NCI-H2107 (cell line): ENCODE results near the gene STEAP1.
"Not testable (repeated sequence)": the region's sequence is repeated elsewhere in the genome, so short reads cannot be mapped to it uniquely, and the experiment has no call there.

Experiments used
- DNase-seq: peaks from one replicate; lab custom pipeline; 2025; lab: John Stamatoyannopoulos, UW

The STEAP1 gene

GRCh38 chr7:90173127-90173844 lies 19.0 kb downstream of the STEAP1 start:
- no peak for DNase-seq

- DNase-seq = no peak
These were observed 21.4 kb downstream of the STEAP1 start for GRCh38 chr7:90175667-90176066.

GRCh38 chr7:90176195-90176594 lies 21.9 kb downstream of the STEAP1 start:
- DNase-seq = no peak

- DNase-seq = no peak
These were observed 23.9 kb downstream of the STEAP1 start for GRCh38 chr7:90178166-90178565.

GRCh38 chr7:90178679-90179278 lies 24.5 kb downstream of the STEAP1 start:
- DNase-seq = no peak

- no peak for DNase-seq
These were observed 25.8 kb downstream of the STEAP1 start for GRCh38 chr7:90180011-90180585.

- no peak for DNase-seq
These were observed 26.4 kb downstream of the STEAP1 start for GRCh38 chr7:90180649-90181048.

GRCh38 chr7:90181485-90181884 lies 27.2 kb downstream of the STEAP1 start:
- no peak for DNase-seq

- DNase-seq = not testable (repeated sequence)
These were observed 32.0 kb downstream of the STEAP1 start for GRCh38 chr7:90186290-90186689.

- no peak for DNase-seq
These were observed 33.3 kb downstream of the STEAP1 start for GRCh38 chr7:90187507-90188050.

- DNase-seq = no peak
These were observed 34.0 kb downstream of the STEAP1 start for GRCh38 chr7:90188281-90188680.

- DNase-seq = no peak
These were observed 36.7 kb downstream of the STEAP1 start for GRCh38 chr7:90190995-90191394.

- no peak for DNase-seq
These were observed 37.4 kb downstream of the STEAP1 start for GRCh38 chr7:90191648-90192047.

- no peak for DNase-seq
These were observed 38.8 kb downstream of the STEAP1 start for GRCh38 chr7:90192876-90193750.

- DNase-seq = no peak
These were observed 40.9 kb downstream of the STEAP1 start for GRCh38 chr7:90194911-90195809.

- DNase-seq = no peak
These were observed 47.4 kb downstream of the STEAP1 start for GRCh38 chr7:90201500-90202195.

GRCh38 chr7:90207956-90208355 lies 53.7 kb downstream of the STEAP1 start:
- no peak for DNase-seq

GRCh38 chr7:90209776-90210175 lies 55.5 kb downstream of the STEAP1 start:
- DNase-seq = no peak

- DNase-seq = no peak
These were observed 56.2 kb downstream of the STEAP1 start for GRCh38 chr7:90210475-90210874.

GRCh38 chr7:90210981-90211380 lies 56.7 kb downstream of the STEAP1 start:
- DNase-seq = no peak
